HL-60/S4 treated with retinoic acid at 250 ng/mL for 4 days and 3 days (cell line): ENCODE measurements around the gene PRR5L.

Source experiments
- in situ Hi-C: fragments of 300-500 bp; cut with MboI; formaldehyde crosslinking; loops from 2 replicates; pipeline ENCODE4 v1.7.0; 2022; ENCODE audit warnings: low sequenced_read_pairs

PRR5L gene

DNA sequence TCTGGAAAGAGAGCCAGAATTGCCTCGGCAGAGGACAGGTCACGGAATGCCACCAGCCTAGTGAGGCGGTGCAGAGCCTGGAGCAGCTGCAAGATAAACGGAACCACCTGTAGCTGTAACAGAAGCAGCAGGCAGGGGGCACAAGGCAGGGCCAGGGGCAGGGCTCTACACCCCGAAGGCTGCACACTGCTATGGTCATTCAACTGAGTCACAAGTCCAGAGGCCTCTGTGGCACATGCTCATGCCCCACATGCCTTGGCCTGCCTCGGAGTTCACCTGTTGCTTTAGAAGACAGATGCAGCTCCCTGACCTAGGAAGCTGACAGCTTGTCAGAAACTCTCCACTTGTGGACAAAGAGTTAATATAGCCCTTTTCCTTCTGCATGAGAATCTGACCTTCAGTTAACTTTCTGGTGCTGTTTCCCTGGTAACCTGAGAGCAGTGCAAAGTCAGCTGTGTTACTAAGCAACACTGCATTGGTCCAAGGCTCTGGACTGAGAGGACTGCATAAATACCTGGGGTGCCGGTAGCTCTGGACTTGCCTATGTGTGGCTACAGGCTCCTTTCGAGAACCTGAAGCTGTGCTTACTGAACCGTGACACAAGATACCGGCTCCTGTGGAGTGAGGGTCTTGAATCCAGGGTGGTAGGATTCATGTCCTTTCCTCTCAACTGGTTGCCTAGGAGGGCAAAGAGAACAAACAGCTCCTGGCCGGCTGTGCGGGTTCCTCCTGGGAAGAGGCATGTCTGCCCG, 17.4 kb upstream of the PRR5L start:
- in situ Hi-C loops = no loop called here

DNA sequence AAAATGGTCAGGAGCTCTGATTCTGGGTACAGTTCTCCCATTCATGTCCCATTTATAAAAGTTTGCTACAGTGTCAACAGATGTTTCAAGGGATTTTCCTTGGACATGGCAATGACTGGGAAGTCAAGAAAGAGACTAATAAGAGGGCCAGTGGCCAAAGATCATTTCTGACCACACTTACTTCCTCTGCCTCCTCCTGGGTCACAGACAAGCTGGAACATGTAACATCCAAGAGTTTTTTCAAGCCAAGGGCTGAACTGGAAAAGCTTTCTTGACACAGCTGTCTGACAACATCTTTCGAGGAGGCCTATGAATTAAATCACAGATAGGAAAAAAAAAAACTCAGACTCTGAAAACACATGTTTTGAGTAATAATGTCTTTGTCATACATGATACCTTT, 15.6 kb upstream of the PRR5L start:
- in situ Hi-C loops = no loop called here

DNA sequence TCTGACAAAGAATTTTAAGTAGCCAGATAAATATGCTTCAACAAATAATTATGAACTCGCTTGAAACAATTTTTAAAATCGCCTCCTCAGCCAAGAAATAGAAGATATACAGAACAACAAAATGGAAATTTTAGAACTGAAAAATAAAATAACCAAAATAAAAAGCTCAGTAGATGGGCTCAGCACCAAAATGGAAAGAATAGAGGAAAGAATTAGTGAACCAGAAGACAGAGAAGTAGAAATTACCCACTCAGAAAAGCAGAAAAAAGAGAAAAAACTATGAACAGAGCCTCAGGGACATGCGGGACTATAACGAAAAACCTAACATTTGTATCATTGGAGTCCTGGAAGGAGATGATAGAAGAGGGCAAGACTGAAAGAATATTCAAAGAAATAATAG, 14.2 kb upstream of the PRR5L start:
- in situ Hi-C loops = no loop called here

DNA sequence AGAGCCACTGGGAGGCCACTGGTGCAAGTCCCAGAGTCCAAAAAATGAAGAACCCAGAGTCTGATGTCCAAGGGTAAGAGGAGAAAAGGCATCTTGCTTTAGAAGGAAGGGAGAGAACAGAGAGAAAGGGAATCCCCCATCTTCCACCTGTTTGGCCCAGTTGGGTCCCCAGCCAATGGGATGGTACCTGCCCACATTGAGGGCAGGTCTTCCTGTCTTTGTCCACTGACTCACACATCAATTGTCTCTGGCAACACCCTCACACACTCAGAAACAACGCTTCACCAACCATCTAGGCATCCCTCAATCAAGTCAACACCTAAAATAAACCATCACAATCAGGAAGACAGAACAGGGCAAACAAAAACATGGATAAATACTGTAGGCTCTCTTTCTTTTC, 13.2 kb upstream of the PRR5L start:
- in situ Hi-C loops = no loop called here

DNA sequence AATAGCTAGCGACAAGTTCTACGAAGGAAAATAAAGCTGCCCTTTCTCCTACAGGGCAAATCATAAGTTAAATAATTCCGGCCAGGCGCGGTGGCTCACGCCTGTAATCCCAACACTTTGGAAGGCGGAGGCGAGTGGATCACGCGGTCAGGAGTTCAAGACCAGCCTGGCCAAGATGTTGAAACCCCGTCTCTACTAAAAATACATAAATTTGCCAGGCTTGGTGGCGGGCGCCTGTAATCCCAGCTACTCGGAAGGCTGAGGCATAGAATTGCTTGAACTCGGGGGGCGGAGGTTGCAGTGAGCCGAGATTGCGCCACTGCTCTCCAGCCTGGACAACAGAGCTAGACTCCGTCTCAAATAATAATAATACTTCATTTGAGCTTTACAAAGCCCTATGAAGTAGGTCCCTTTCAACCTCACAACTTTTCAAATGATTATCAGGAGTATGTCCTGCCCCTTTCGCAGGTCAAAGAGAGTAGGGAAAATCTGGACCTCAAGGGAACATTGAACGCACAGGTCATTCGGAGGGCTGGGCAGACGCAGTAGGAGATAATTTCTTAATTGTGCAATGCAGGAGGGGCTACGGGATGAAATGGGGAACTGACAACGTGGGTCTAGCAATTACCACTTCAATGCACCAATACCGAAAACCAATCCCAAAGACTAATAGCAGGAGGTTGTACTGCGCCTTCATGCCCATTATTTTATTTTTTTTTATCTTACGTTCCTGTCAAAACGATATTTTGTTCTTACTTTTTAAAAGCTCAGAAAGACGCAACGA, 7.5 kb upstream of the PRR5L start:
- in situ Hi-C loops = no loop called here

DNA sequence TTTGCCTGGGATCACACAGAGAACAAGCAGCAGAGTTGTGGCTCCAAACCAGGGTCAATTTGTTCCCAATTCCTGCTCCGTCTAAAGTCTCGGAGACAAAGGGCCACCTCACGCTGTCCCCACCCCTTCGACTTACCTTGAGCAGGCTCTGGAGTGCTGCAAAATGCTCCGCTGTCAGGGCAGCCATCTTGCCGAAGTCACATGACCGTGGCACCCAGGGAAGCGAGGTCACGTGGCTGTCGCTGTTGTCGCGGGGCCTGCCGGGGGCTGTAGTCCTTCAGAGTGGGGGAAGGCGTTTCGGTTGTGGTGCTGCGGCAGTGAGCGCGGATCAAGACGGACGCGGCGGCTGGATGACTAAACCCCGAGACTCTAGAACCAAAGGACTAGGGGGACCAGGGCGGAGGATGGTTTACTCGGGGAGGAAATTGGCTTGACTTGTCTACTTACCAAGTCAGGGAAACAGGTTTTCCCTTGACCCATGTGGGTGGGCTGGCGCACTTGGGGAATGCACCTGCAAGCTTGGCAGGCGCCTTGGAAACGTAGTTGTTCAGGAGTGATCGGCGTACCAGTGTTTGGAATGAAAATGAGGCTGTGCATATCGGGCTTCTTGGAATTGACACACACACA, 6.7 kb upstream of the PRR5L start, which contains the start of gene COMMD9:
Gene COMMD9, minus strand, starts transcription at position 199 of the 627 bp plus-strand sequence. Its CDS starts 12 bp downstream, at position 187.
- in situ Hi-C loops = no loop called here

DNA sequence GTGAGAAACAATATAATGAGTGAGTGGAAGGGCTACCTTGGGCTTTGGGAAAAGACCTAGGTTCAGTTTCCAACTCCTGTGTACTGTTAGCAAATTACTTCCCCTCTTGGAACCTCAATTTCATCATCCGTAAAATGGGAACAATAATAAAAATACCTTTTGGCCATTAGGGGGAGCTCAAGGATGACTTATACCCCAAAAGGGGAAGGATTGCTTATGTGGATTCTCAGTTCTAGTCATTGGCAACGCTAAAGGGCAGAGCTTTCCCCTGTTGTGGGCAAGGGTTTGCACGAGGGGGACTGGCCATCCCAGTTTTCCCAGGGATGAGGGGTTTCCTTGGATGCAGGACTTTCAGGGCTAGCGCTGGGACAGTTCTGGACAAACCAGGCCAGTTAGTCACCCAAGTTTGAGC, 3.8 kb upstream of the PRR5L start:
- in situ Hi-C loops = loop anchor here (10.0 kb wide), 1 partner anchor 202 kb away; no protein-coding TSS in a partner anchor

DNA sequence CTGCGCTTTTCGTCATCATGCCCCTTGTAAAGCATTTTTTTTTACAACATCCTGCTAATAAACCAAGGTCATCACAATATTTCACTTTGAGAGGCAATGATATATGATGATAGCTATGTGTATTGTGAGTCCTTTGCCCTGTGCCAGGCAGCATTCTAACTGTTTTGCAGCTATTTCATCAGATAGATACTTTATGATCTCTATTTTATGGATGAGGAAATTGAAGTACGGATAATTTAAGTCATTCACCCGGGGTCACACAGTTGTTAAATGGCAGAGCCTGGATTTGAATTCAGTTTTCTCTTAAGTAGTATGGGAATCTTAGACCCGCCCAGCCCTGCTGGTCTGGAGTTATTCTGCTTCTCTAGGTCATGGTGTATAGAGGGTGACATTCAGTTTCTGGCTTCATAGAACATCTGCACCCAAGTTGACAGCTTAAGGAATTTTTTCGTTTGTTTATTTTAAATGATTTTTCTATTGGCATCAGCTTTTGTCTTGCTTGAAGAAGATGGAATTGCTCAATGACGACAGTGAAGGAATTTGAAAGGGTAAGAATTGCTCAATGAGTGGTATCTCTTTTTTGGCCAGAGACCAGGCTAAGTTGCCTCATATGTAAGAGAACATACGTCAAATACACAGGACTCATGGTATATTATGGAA, 926 bp downstream of the PRR5L start:
- in situ Hi-C loops = loop anchor here (10.0 kb wide), 1 partner anchor 198 kb away; no protein-coding TSS in a partner anchor

DNA sequence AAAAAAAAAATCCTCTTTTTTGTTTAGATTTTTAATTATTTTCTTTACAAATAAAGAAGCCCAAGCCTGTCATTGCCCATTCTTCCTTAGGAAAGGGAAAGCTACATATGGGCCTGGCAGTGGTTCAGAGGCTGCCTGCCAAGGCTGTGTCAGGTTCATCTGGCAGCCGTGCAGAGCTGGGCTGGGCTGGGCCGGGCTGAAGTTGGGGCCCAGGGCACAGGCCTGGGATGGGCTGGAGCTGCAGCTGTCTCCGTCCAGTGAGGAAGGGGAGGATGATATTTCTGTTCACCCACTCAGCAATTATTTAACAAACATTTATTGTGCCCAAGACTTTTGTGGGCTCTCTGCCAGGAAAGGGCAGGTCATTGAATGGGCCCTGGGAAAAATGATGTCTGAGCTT, 4.6 kb downstream of the PRR5L start:
- in situ Hi-C loops = no loop called here

DNA sequence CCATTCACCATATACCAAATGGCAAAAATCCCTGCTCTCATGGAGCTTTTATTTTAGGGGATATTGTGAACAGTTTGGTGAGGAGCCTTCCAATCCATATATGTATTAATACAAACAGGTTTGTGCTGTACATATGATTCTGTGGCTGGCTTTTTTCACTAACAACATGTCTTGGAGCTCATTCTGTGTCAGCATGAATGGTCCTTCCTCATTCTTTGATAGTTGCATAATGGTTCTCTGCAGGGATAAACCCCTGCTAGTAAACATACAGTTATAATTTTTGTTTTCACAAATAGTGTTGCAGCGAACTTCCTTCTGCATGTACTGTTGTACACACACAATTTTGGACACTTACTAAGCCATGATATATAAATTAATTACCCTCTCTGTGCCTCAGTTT, 8.3 kb downstream of the PRR5L start:
- in situ Hi-C loops = no loop called here

DNA sequence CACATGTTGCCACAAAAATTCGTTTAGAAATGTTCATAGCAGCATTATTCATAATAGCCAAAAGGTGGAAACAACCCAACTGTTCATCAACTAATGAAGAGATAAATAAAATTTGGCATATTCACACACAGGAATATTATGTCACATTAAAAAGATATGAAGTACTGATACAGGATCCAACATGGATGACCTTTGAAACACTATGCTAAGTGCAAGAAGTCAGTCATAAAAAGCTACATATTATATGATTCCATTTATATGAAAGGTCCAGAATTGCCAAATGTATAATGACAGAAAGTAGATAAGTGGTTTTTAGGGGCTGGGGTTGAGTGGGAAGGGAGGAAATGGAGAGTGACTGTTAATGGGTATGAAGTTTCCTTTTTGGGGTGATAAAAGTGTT, 9.0 kb downstream of the PRR5L start:
- in situ Hi-C loops = no loop called here

DNA sequence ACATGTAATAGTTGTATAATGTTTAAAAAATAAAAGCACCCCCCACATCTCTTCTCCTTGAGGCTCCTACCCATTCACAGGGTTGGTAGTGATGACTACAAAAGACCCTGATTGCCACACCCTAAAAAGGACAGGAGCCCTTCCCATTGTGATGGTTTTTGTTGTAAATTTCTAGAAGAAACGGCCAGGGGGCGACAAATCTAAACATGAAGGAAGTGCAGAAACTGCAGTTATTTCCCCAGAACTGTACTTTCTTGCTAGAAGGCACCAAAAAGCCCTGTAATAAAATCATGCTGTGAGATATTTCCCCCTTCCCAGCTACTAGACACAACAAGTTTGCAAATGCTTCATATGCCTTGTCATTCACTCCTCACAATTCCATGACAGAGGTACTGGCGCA, 10.8 kb downstream of the PRR5L start:
- in situ Hi-C loops = no loop called here

DNA sequence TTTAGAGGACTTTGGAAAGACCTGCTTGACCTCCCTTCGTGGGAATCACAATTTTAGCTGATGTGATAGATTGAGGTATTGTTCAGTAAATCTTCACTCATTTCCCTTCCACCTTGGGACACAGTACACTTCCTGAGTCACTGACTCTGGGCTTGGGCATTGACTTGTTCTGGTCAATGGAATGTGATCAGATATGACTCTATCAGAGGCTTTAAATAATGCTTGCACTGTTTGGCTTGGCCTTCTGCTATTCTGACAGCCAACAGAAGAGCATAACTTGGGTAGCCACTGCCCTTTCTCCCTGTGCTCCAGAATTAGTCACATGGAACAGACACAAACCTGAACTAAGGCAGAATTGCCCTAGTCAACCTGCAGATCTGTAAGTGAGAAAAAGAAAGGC, 12.5 kb downstream of the PRR5L start:
- in situ Hi-C loops = no loop called here

DNA sequence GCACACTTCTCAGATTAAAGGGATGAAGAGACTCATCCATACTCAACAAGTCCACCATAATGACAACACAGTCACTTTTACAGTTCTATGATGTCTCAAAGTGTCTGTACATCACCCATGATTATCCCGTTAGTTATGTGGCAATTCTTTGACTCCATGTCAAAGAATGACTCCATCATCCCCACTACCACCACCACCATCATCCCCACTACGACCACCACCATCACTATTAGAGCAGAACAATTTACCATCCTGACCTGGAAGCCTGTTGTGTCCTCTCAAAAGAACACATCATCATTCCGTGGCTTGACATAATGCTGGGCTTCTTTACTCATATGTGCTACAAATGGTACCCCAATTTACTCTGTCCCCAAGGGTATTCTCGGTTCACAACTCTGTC, 13.7 kb downstream of the PRR5L start:
- in situ Hi-C loops = no loop called here

DNA sequence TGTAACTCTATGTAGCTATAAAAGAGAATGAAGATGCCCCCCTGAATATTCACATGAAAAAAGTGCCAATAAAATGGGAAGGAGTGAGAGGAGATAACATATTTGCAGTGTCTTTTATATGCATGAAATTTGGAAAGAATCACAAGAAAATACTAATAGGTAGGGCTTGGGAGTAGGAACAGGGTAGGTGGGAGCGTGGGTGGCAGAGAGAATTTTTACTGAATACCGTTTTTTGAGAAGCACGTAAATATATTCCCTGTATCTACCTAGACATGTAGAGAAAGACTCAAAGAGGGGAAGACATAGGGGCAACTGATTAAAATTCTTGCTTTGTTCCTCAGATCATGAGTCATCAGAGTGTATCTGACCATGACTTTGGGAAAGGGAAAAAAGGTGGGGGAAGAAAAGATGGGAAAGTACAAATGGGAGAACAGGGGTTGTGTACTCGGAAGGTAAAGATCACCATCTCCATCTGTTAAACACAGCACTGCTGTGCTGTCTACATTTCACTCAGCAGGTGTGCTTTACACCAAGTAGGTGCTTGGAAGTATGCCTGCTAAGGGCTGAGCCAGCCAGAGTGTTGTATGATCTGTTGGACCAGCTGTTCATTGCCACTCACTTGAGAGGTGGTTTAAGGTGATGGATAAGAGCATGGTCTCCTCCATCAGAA, 16.0 kb downstream of the PRR5L start:
- in situ Hi-C loops = no loop called here

DNA sequence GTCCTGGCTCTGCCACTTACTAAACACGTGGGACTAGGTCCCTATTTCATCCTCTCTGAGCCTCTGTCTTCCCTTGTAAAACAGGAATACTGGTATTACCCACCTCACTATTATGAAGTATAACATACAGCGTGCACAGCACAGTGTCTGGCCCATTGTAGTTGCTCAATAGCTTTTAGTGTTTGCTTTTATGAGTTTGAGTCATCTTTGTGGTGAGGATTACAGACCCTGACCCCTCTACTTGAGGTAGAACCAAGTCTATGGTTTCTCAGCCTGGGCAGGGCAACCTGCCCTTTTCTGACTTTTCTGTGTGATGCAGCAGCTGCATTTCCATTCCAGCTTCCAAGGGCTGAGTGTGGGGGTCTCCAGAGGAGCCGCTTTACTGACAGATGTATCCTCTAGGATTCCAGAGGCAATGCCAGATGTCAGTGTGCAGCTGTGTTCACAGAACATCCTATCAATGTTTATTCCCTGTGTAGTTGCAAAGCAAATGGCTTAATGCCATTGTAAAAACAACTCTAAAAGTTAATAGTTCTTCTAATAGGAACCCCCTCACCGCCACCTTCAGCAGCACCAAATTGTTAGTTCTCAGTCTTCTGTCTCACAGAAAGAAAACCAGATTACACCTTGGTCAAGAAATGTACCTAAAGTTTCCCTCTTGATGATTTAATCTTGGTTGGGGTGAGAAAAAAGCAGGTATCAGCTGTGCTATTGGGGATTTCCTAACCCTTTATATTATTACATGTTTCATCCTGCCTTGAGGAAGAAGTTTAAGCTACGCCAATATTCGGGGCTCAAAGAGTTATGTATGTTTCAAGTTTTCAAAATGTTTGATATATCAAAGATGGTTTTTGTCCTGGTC, 16.8 kb downstream of the PRR5L start:
- in situ Hi-C loops = no loop called here

DNA sequence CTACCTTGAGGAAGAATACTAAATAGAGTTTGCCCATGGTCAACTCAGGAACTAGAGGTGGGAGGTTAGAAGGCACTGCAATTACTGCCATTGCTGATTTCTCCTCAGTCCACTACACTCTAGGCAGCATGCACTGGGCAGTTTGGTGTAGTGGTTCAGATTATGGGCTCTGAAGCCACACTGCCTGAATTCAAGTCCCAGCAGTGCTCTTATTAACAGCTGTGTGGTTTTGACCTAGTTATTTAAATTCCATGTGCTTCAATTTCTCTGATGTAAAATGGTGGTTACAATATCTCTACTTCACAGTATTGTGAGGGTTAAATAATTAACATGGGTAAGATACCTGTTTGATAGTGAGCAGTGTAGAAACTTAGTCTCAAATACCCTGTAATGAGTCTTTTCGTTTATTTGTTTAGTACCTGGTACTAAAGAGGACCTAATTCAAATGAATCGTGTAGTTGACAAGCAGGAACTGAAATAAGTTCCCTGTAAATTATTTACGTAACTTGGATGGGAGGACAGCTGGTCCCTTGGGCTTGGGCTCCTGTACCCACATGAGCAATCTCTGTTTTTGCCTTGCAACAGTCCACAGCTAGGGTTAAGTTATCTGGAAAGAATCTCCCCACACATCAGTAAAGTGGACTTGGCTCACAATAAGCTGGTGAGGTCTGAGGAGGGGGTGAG, 17.8 kb downstream of the PRR5L start:
- in situ Hi-C loops = no loop called here

DNA sequence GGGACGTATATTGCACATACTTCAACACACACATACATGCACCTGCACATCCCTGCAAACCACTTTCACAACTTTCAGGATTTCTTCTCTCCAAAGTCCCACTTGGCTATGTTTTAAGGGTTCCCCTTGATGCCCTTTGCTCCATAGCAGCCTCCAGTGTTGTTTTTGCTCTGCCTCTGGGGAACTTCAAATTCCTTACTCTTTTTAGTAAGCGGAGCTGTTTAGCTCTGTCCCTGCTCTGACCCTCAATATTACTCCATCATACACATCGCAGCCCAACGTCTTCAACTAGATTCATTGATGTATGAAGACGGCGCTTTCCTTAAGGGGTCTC, 18.3 kb downstream of the PRR5L start:
- in situ Hi-C loops = no loop called here

DNA sequence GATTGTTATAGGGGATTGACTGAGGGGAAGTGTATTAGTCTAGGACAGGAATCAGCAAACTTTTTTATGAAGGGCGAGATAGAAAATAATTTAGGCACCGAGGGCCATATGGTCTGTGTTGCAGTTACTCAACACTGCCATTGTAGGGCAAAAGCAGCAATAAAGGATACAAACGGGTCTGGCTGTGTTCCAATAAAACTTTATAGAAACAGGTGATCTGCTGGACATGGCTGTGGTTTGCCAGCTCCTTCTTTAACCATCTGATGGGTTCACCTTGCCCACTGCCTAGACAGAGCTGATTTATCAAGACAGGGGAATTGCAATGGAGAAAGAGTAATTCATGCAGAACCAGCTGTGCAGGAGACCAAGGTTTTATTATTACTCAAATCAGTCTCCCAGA, 20.0 kb downstream of the PRR5L start:
- in situ Hi-C loops = no loop called here
